ENCODE results near the gene ABI2. TPM values are rescaled to one million over a fixed set of nuclear protein-coding genes. Genes with fewer than 3 reads are reported as not detected.
A peak's percentile ranks its signal among the peaks of the same experiment; 100 is the strongest.

Gene ABI2
- total RNA-seq, 1 donor from 2014 or later = 161 TPM

DNA sequence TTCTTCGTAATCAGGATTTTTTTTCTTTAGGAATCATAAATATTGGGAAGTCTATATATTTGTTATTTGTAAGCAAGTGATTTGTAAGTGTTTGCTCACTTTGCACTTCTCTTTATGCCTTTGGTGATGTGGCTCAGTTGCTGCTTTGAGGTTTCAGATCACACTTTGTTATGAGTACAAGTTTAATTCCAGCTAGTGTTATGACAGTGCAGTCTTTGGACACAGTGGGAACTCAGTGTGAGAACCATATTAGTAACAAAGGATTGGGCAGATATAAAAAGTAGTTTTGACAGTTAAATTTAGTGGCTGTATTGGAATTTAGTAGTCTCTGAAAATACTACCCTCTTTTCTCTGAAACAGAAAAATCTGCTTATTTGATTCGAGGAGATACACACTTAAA, 67.7 kb downstream of the ABI2 start:
- Mint-ChIP-seq H3K27me3 (ENCODE audit: insufficient read depth, low read depth) (no peaks in the 10 kb centered on the region), H3K9me3 (no peaks in the 10 kb centered on the region), H3K4me3 (no peak overlapping the region), H3K27ac (no peak overlapping the region), H3K4me1 (no peaks in the 10 kb centered on the region), H3K36me3 (peaks cover 42% of the 10 kb centered on the region)
- Histone ChIP-seq H3K27ac (no peak overlapping the region), H3K4me3 (no peak overlapping the region), H3K27me3 (no peaks in the 10 kb centered on the region), H3K9ac (no peak overlapping the region), H3K4me2 (no peak overlapping the region), H4K20me1 (ENCODE audit: low read depth) (no peaks in the 10 kb centered on the region), H3K9me3 (ENCODE audit: low read depth) (no peaks in the 10 kb centered on the region), H3F3A (ENCODE audit: low read depth) (peaks cover 4% of the 10 kb centered on the region), H3K4me1 (no peaks in the 10 kb centered on the region), H3K79me2 (ENCODE audit: low read depth) (no peaks in the 10 kb centered on the region), H2AFZ (replicated peaks) (no peak overlapping the region), H3K36me3 (peaks cover 13% of the 10 kb centered on the region)
- no peak for DNase-seq (ENCODE audit: low spot score)
- no peak for TF ChIP-seq EZH2 (IDR thresholded peaks at IDR 0.05)
- TF ChIP-seq EZH2phosphoT487 (IDR thresholded peaks at IDR 0.05) = no peak
- TF ChIP-seq CTCF (IDR thresholded peaks at IDR 0.05) = no peak

DNA sequence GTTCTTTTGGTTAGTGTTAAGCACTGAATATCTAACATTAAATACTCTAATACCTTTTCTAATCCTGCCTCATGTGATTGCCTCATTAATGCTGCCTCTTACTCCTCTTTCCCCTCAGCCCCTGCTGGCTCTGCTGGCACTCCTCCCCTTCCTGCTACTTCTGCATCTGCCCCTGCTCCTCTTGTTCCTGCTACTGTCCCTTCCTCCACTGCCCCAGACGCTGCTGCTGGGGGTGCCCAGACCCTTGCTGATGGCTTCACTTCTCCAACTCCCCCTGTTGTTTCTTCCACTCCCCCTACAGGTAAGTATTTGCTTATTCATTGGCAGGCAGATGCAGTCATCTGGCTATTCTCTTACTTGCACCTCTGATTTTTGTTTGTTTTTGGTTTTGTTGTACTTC, 68.5 kb downstream of the ABI2 start:
- Histone ChIP-seq H3K9ac (no peak overlapping the region), H3F3A (ENCODE audit: low read depth) (peaks cover 4% of the 10 kb centered on the region), H2AFZ (replicated peaks) (no peak overlapping the region), H3K4me3 (no peak overlapping the region), H4K20me1 (ENCODE audit: low read depth) (no peaks in the 10 kb centered on the region), H3K27me3 (no peaks in the 10 kb centered on the region), H3K9me3 (ENCODE audit: low read depth) (no peaks in the 10 kb centered on the region), H3K27ac (no peak overlapping the region), H3K79me2 (ENCODE audit: low read depth) (no peaks in the 10 kb centered on the region), H3K36me3 (peaks cover 13% of the 10 kb centered on the region), H3K4me2 (no peak overlapping the region), H3K4me1 (no peaks in the 10 kb centered on the region)
- no peaks in the 10 kb centered on the region for H3K9me3 Mint-ChIP-seq
- H3K4me1 Mint-ChIP-seq = no peaks in the 10 kb centered on the region
- no peak overlapping the region for H3K4me3 Mint-ChIP-seq
- DNase-seq (ENCODE audit: low spot score) = peak; percentile 39
- H3K36me3 Mint-ChIP-seq = peaks cover 41% of the 10 kb centered on the region
- no peaks in the 10 kb centered on the region for H3K27me3 Mint-ChIP-seq (ENCODE audit: insufficient read depth, low read depth)
- TF ChIP-seq CTCF (IDR thresholded peaks at IDR 0.05) = peak; percentile 44
- no peak for TF ChIP-seq EZH2 (IDR thresholded peaks at IDR 0.05)
- H3K27ac Mint-ChIP-seq = no peak overlapping the region

DNA sequence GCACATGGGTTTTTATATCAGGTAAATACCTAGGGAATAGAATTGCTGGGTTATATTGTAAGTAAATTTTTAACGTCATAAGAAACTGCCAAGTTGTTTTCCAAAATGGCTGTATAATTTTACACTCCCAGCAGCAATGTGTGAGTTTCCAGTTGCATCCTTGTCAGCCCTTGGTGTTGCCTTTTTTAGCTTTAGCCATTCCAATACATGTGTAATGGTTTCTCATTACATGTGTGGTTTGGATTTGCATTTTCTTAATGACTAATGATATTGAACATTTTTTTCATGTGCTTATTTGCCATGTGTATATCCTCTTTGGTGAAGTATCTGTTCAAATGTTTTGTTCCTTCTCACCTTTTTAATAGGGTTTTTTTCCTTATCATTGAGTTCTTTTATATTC, 70.8 kb downstream of the ABI2 start:
- no peaks in the 10 kb centered on the region for H3K27me3 Mint-ChIP-seq (ENCODE audit: insufficient read depth, low read depth)
- H3K9me3 ChIP-seq (ENCODE audit: low read depth) = no peaks in the 10 kb centered on the region
- H3K27me3 ChIP-seq = no peaks in the 10 kb centered on the region
- no peaks in the 10 kb centered on the region for H3K9me3 Mint-ChIP-seq
- no peaks in the 10 kb centered on the region for H3K4me1 ChIP-seq
- no peak overlapping the region for H3K27ac ChIP-seq
- H3K27ac Mint-ChIP-seq = no peak overlapping the region
- no peak overlapping the region for H3K4me3 Mint-ChIP-seq
- H3K79me2 ChIP-seq (ENCODE audit: low read depth) = no peaks in the 10 kb centered on the region
- no peak overlapping the region for H3K9ac ChIP-seq
- H3K36me3 ChIP-seq = peaks cover 20% of the 10 kb centered on the region
- no peaks in the 10 kb centered on the region for H3K4me1 Mint-ChIP-seq
- no peak for DNase-seq (ENCODE audit: low spot score)
- TF ChIP-seq EZH2phosphoT487 (IDR thresholded peaks at IDR 0.05) = no peak
- no peak for TF ChIP-seq EZH2 (IDR thresholded peaks at IDR 0.05)
- no peak for TF ChIP-seq CTCF (IDR thresholded peaks at IDR 0.05)
- no peak overlapping the region for H3K4me2 ChIP-seq
- no peak overlapping the region for H2AFZ ChIP-seq (replicated peaks)
- peaks cover 4% of the 10 kb centered on the region for H3F3A ChIP-seq (ENCODE audit: low read depth)
- H3K36me3 Mint-ChIP-seq = peaks cover 42% of the 10 kb centered on the region
- no peak overlapping the region for H3K4me3 ChIP-seq
- no peaks in the 10 kb centered on the region for H4K20me1 ChIP-seq (ENCODE audit: low read depth)

Measured in neural progenitor cell (in vitro differentiated cells).